GM18909 (cell line): ENCODE measurements around the gene ZNF213.
"Not testable (repeated sequence)": the region's sequence is repeated elsewhere in the genome, so short reads cannot be mapped to it uniquely, and the experiment has no call there.

Experiments
- ATAC-seq: cut with Tn5 transposase; IDR thresholded peaks from one replicate; pipeline ENCODE4 v1.9.1; 2021; ENCODE audit warnings: mild to moderate bottlenecking; ENCODE audit not compliant: unreplicated experiment, poor library complexity

Gene ZNF213

GRCh38 chr16:3123986-3124886, 10.6 kb upstream of the ZNF213 start:
- peak; percentile 91 for ATAC-seq

- ATAC-seq, result no peak
These were observed 7.1 kb upstream of the ZNF213 start for GRCh38 chr16:3127745-3128144.

GRCh38 chr16:3129137-3130131, 5.4 kb upstream of the ZNF213 start:
- ATAC-seq, result peak; percentile 53

DNA sequence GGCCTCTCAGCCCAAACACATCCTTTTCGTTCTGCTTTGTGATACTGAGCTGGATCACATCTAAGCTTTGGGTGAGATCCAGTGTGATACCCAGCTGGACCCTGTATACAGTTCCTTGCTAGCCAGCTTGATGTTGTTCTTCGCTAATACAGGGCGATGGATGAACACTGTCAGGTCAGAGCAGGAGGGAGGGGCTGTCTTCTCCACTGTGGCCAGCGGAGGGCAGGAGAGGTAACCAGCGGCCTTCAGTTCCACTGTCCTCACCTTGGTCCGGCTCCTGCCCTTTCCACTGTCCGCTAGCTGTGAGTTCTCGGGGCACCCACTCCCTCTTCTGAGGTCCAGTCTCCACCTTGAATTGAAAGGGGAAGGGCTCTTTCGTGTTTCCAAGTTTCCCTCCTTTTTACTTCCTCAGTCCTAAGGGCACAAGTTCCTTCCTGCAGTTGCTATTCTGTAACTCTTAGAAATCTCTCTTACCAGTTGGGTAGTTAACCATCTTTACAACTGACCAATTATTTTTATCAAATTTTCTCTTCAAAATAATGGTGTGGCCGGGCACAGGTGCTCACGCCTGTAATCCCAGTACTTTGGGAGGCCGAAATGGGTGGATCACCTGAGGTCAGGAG, 3.0 kb upstream of the ZNF213 start:
- no peak for ATAC-seq

GRCh38 chr16:3133844-3134243, 985 bp upstream of the ZNF213 start:
- no peak for ATAC-seq

GRCh38 chr16:3135126-3135715, 392 bp downstream of the ZNF213 start:
- ATAC-seq, result no peak

- ATAC-seq, result no peak
These were observed 2.4 kb downstream of the ZNF213 start for GRCh38 chr16:3137267-3137666.

- ATAC-seq, result no peak
These were observed 3.5 kb downstream of the ZNF213 start for GRCh38 chr16:3138342-3138741.

DNA sequence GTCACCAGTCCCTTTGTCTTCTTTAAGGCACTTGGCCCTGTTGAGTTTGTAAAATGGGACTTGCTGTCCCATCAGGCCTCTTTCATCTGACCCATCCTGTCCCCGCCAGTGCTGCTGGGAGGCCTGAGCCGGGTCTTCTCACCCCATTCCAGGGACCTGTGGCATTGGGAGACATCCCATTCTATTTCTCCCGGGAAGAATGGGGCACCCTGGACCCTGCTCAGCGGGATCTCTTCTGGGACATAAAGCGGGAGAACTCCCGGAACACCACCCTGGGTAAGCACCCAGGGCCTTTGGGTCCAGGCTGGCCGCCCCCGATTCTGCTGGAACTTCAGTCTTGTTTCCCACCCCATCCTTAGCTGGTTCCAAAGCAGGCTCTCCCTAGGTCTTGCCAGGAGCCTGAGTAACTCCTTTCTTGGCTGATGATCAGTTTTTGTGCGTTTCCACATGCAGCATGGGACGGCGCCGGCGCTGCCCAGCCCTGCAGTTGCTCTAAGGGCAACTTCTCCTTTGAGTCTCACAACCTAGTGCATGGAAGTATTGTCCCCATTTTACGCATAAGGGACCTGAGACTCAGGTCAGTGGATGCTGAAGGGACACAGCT, 4.1 kb downstream of the ZNF213 start:
- no peak for ATAC-seq

GRCh38 chr16:3139561-3139960, 4.7 kb downstream of the ZNF213 start:
- ATAC-seq, result not testable (repeated sequence)

- ATAC-seq, result no peak
These were observed 6.0 kb downstream of the ZNF213 start for GRCh38 chr16:3140603-3141427.

DNA sequence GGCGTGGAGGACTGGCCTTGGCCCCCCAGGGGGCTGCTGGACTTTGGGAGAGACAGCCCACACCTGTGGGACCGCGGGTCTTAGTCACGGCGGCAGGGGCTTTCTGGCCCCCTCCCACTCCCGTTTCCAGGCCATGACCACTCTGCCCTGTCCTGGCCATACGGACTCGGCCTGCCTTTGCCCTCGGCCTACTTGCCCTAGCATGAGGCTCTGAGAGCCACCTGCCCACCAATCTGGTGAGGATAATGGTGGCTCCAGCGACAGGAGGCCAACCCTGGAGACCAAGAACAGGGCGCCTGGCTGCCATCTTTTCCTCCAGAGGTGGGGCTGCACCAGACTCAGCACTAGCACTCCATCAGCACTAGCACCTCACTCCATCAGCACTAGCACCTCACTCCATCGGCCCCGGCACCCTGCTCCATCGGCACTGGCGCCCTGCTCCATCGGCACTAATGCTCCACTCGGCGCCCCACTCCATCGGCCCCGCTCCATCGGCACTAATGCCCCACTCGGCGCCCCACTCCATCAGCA, 7.0 kb downstream of the ZNF213 start:
- ATAC-seq, result no peak

GRCh38 chr16:3142327-3142726, 7.5 kb downstream of the ZNF213 start:
- ATAC-seq, result no peak

- ATAC-seq, result no peak
These were observed 7.9 kb downstream of the ZNF213 start for GRCh38 chr16:3142770-3143169.

DNA sequence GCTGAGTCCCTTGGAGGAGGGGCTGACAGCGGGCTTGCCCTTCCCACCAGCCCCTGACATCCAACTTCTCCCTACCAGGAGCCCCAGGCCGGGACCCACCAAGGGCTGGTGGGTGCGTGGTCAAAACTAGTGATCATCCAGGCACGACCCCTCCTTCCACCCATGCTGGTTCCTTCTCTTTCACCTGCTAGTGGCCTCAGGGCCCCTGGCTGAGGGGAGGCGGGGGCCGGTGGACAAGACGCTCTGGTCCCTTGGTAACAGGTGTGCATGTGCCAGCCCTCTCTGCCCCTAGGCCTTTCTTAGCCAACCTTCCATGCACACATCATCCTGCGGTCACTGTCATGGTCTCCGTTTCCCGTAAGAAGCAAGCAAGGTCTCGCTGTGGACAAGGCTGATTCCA, 8.4 kb downstream of the ZNF213 start:
- no peak for ATAC-seq

- ATAC-seq, result no peak
These were observed 8.9 kb downstream of the ZNF213 start for GRCh38 chr16:3143598-3144320.

DNA sequence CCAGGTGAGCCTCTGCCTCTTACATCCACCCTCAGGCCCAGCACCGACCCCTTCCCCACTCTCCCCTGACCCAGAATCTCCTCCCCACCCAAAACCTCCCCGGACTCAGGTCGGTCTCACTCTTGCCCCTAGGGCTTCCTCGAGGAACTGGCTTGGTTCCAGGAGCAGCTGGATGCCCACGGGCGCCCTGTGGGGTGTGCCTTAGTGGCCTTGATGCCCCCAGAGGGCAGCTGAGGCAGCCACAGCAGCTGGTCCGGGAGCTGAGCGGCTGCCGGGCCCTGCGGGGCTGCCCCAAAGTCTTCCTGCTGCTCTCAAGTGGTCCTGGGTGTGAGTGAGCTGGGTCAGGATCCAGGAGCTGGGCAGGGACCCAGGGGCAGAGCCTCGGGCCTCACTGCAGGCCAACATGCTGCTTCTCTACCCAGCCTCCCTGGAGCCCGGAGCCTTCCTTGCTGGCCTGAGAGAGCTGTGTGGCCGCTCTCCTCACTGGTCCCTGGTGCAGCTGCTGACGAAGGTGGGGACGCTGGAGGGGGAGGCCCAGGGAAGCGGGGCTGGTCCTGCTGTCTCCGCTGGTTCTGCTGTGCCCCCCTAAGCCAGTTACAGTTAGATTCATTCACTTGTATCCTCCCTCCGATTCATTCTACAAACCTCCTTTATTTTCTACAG, 9.6 kb downstream of the ZNF213 start:
- ATAC-seq, result no peak

DNA sequence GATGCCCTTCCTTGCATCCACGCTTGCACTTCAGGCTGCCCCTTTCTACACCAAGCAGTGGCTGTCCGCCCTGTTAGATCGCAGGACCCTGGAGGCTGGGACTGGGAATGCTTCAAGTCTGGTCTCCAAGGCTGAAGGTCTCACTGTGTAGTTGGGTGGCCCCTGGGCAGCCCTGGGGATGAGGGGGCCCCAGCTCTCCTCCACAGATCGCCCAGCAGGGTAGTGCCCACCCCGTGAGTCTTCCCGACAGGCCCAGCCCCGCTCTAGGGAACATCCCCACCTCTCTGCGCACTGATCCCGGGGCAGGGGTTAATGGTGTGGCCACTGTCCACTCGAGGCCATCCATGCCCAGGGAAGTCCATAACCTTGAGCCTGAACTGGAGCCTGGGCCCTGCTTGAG, 10.3 kb downstream of the ZNF213 start:
- ATAC-seq, result no peak
